Esophagus muscularis mucosa (tissue), 4 donors: ENCODE results near the gene EPX. TPM values are rescaled to one million over a fixed set of nuclear protein-coding genes. Genes with fewer than 3 reads are reported as not detected.

Source experiments
- DNase-seq: peaks from one replicate; pipeline ENCODE4 v3.0.0-alpha.2; 2017; ENCODE audit errors: extremely low spot score
- H3K27ac ChIP-seq, 4 donors: fragments of 200-600 bp; sonication (generic); replicated peaks in 1 of 4; 1 replicate in 3 of 4; 2 replicates in 1 of 4; pipeline ENCODE4 v1.5.1; 2016 to 2019; ENCODE audit warnings: mild to moderate bottlenecking in 1 of 4
- H3K27me3 ChIP-seq, 4 donors: fragments of 200-600 bp; sonication (generic); one replicate each; pipeline versions ENCODE4 v1.5.1 to v1.6.0; 2016 to 2019
- H3K36me3 ChIP-seq, 4 donors: fragments of 200-600 bp; sonication (generic); one replicate each; pipeline ENCODE4 v1.5.1; 2016 to 2019
- H3K4me1 ChIP-seq, 4 donors: fragments of 200-600 bp; sonication (generic); one replicate each; pipeline ENCODE4 v1.5.1; 2016 to 2019
- H3K4me3 ChIP-seq, 4 donors: fragments of 200-600 bp; sonication (generic); 1 replicate in 2 of 4; 2 replicates in 2 of 4; pipeline ENCODE4 v1.5.1; 2016 to 2019; ENCODE audit warnings: mild to moderate bottlenecking in 4 of 4, moderate library complexity in 1 of 4
- H3K9me3 ChIP-seq, 4 donors: fragments of 200-600 bp; sonication (generic); 1 replicate in 3 of 4; 2 replicates in 1 of 4; pipeline ENCODE4 v1.5.1; 2016 to 2019
- CTCF ChIP-seq, 3 experiments: fragments of 200-600 bp in 2 of 3; fragments of 450-650 bp in 1 of 3; sonication (generic) in 2 of 3; IDR thresholded peaks; one replicate each; pipeline ENCODE4 v1.5.1; 2017 to 2019; ENCODE audit warnings: antibody characterized with exemption in 3 of 3, mild to moderate bottlenecking in 2 of 3, moderate library complexity in 1 of 3
- EP300 ChIP-seq: sonication (generic); formaldehyde crosslinking; IDR thresholded peaks from one replicate; pipeline ENCODE4 v1.6.1; 2017; ENCODE audit warnings: antibody characterized with exemption
- POLR2A ChIP-seq: fragments of 450-650 bp; IDR thresholded peaks from one replicate; pipeline ENCODE4 v1.6.1; 2017; ENCODE audit warnings: antibody characterized with exemption, moderate library complexity, mild to moderate bottlenecking, low read depth
- POLR2AphosphoS5 ChIP-seq, 2 donors: sonication (generic); formaldehyde crosslinking; IDR thresholded peaks; one replicate each; pipeline ENCODE4 v1.6.1; 2017; ENCODE audit warnings: antibody characterized with exemption in 2 of 2
- WGBS: methylation state at CpG from one replicate; pipeline ENCODE4 v1.1.5; 2018; 5-methylcytosine and 5-hydroxymethylcytosine counted together
- intact Hi-C: fragments of 100-400 bp; cut with DNase I; formaldehyde crosslinking; loops from one replicate; pipeline ENCODE4 v1.15.1; 2023
- total RNA-seq, 4 donors: library from RNA; depleted of rRNA; stranded (reverse); fragments of >200 nt; gene quantifications; one replicate each; pipeline versions ENCODE4 v1.1.0 to v1.2.1, GENCODE V29; 2016

EPX gene
- total RNA-seq, 4 donors from 2014 or later = not detected

- no peaks in the 10 kb centered on the region for H3K4me1 ChIP-seq
- no peak for DNase-seq
- TF ChIP-seq EP300 (no peak), CTCF (IDR thresholded peaks at IDR 0.05) (no peak), POLR2AphosphoS5 (IDR thresholded peaks at IDR 0.05) (no peak), POLR2A (no peak)
- no peaks in the 10 kb centered on the region for H3K36me3 ChIP-seq
- no peak overlapping the region for H3K27ac ChIP-seq
- 81% methylated on average over 3 of the region's 3 CpGs for whole genome bisulfite sequencing
- no peak overlapping the region for H3K4me3 ChIP-seq
- intact Hi-C loops = no loop called here
- peaks cover 0 to 18% (median 0%) of the 10 kb centered on the region in 4 donors for H3K27me3 ChIP-seq
- H3K9me3 ChIP-seq = no peaks in the 10 kb centered on the region
Observed at GRCh38 chr17:58227733-58228132, 35.2 kb downstream of the EPX start.

DNA sequence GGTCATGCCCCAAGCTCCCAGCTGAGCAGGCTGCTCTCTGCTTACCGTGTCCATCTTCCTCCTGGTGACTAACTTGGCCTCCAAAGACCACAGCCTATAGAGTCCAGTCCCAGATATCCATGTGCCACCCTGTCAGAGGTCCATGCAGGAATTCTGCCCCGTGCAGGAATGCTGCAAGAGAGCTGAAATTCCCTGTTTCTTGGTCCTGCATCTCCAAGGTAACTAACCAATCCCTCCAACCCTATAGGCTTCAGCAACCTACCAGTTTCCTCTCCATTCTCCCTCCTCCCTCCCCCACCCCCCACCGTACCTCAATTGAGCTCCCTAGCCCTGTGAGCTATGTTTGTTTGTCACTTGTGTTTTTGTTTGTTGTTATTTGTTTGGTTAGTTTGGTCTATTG, 36.2 kb downstream of the EPX start:
- Histone ChIP-seq H3K27me3 (peaks cover 0 to 24% (median 0%) of the 10 kb centered on the region in 4 donors), H3K36me3 (no peaks in the 10 kb centered on the region)
- 39% methylated on average over 3 of the region's 3 CpGs for WGBS

GRCh38 chr17:58229384-58229783, 36.9 kb downstream of the EPX start:
- H3K36me3 ChIP-seq = no peaks in the 10 kb centered on the region
- intact Hi-C loops = no loop called here
- no peak overlapping the region for H3K4me3 ChIP-seq
- no peaks in the 10 kb centered on the region for H3K4me1 ChIP-seq
- H3K9me3 ChIP-seq = no peaks in the 10 kb centered on the region
- 92% methylated on average over 1 of the region's 1 CpG for WGBS
- DNase-seq = no peak
- no peak overlapping the region for H3K27ac ChIP-seq
- TF ChIP-seq CTCF (IDR thresholded peaks at IDR 0.05) (no peak), EP300 (no peak), POLR2AphosphoS5 (IDR thresholded peaks at IDR 0.05) (no peak), POLR2A (no peak)
- peaks cover 0 to 30% (median 0%) of the 10 kb centered on the region in 4 donors for H3K27me3 ChIP-seq

More for the DNA sequence above, 36.2 kb downstream of the EPX start:
- H3K4me1 ChIP-seq = no peaks in the 10 kb centered on the region
- TF ChIP-seq POLR2AphosphoS5 (IDR thresholded peaks at IDR 0.05) (no peak), EP300 (no peak), POLR2A (no peak), CTCF (IDR thresholded peaks at IDR 0.05) (no peak)
- intact Hi-C loops = no loop called here
- DNase-seq = no peak
- no peak overlapping the region for H3K4me3 ChIP-seq
- H3K27ac ChIP-seq = no peak overlapping the region
- no peaks in the 10 kb centered on the region for H3K9me3 ChIP-seq

- H3K27ac ChIP-seq = no peak overlapping the region
- H3K4me3 ChIP-seq = no peak overlapping the region
- TF ChIP-seq POLR2A (no peak), POLR2AphosphoS5 (IDR thresholded peaks at IDR 0.05) (no peak), CTCF (IDR thresholded peaks at IDR 0.05) (no peak), EP300 (no peak)
- no peak for DNase-seq
- intact Hi-C loops = no loop called here
- no peaks in the 10 kb centered on the region for H3K9me3 ChIP-seq
- no peaks in the 10 kb centered on the region for H3K36me3 ChIP-seq
- H3K27me3 ChIP-seq = peaks cover 0 to 30% (median 2%) of the 10 kb centered on the region in 4 donors
- no peaks in the 10 kb centered on the region for H3K4me1 ChIP-seq
- 93% methylated on average over 4 of the region's 4 CpGs for WGBS
Observed at GRCh38 chr17:58229881-58230280, 37.4 kb downstream of the EPX start.

GRCh38 chr17:58231641-58232040, 39.1 kb downstream of the EPX start:
- Histone ChIP-seq H3K27me3 (peaks cover 0 to 42% (median 3%) of the 10 kb centered on the region in 4 donors), H3K4me1 (no peaks in the 10 kb centered on the region), H3K4me3 (no peak overlapping the region), H3K36me3 (no peaks in the 10 kb centered on the region), H3K27ac (no peak overlapping the region), H3K9me3 (no peaks in the 10 kb centered on the region)
- 45% methylated on average over 2 of the region's 2 CpGs for WGBS
- no peak for TF ChIP-seq CTCF (IDR thresholded peaks at IDR 0.05)
- TF ChIP-seq POLR2AphosphoS5 (IDR thresholded peaks at IDR 0.05) = no peak
- no peak for TF ChIP-seq EP300
- TF ChIP-seq POLR2A = no peak
- no peak for DNase-seq
- intact Hi-C loops = no loop called here
